LNCaP clone FGC (cell line): Measurements from ENCODE around the gene NEDD4L.

Experiments used
- DNase-seq: peaks from one replicate; pipeline ENCODE4 v3.0.0-alpha.2; 2011; ENCODE audit warnings: low read depth
- H3K4me3 ChIP-seq: 2 replicates; pipeline ENCODE4 v1.5.1; 2011; ENCODE audit warnings: mild to moderate bottlenecking, low read depth, low read length, control low read depth
- TF ChIP-seq, protein P1 (sequence below): IDR thresholded peaks from 2 replicates; pipeline ENCODE4 v1.5.1; 2012; ENCODE audit warnings: mild to moderate bottlenecking; ENCODE audit not compliant: control insufficient read depth, insufficient read depth; ENCODE audit errors: extremely low read depth

NEDD4L gene

DNA sequence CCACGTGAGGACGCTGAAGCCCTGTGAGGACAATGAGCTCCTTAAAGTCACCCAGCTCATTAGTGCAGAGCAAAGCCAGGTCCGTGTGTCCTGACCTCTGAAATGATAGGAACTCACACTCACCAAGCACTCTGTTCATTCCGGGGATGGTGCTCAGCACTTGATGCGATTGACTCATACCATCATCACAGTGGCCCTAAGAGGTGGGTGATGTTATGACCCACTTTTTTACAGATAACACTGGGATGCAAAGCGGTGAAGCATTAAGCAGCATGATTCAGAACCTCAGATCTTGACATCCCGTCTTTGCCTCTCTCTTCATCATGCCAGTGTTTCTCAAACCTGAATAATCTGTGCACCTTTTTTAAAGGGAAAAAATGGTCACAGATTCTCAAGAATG is 350.0 kb downstream of the NEDD4L start:
- TF ChIP-seq, protein P1, sequence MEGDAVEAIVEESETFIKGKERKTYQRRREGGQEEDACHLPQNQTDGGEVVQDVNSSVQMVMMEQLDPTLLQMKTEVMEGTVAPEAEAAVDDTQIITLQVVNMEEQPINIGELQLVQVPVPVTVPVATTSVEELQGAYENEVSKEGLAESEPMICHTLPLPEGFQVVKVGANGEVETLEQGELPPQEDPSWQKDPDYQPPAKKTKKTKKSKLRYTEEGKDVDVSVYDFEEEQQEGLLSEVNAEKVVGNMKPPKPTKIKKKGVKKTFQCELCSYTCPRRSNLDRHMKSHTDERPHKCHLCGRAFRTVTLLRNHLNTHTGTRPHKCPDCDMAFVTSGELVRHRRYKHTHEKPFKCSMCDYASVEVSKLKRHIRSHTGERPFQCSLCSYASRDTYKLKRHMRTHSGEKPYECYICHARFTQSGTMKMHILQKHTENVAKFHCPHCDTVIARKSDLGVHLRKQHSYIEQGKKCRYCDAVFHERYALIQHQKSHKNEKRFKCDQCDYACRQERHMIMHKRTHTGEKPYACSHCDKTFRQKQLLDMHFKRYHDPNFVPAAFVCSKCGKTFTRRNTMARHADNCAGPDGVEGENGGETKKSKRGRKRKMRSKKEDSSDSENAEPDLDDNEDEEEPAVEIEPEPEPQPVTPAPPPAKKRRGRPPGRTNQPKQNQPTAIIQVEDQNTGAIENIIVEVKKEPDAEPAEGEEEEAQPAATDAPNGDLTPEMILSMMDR, result no peak
- no peak overlapping the region for H3K4me3 ChIP-seq
- DNase-seq, result no peak

DNA sequence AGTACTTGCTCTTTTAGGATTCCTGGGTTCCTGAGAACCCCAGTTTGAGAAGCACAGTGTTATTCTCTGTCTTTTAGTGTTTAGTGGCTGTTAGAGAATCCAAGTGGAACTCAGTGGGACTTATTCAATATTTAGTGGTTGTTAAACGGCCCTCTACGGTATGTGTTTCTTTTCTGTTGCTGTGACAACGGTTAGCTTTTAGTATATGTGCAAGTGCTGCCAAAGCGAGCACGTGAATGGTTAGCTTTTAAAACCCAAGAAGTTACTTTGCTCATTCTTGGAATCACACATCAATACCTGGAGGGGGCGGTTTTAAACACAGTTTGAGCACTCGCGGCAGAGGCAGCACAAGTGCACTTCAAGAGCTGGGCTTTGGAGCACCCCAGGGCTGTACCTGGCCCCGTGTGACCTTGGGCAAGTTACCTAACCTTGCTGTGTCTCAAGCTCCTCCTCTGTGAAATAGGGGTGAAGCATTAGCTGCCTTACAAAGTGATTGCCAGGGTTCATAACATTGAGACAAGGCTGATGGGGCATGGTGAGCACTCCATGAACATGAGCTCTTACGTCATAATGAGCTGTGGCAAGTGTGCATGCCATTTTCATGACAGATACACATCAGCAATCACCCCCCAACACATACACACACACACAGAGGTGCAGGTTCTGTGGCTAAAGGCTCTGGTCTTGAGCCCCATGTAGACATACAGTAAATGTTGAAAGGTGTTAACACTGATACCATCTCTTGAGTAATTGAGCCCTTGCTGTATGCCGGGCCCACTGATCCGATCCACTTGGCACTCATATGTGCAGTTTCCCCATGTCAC is 350.8 kb downstream of the NEDD4L start:
- no peak overlapping the region for H3K4me3 ChIP-seq
- no peak for DNase-seq
- TF ChIP-seq, protein P1, result no peak

DNA sequence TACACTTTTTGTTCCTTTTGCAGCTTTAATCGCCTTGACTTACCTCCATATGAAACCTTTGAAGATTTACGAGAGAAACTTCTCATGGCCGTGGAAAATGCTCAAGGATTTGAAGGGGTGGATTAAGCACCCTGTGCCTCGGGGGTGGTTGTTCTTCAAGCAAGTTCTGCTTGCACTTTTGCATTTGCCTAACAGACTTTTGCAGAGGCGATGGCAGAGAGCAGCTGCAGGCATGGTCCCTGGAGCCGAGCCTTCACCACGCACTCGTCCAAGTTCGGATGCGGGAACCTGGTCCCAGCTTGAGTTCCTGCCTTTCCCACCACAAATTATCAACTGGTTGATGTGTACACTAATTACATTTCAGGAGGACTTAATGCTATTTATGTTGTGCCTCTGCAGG is 352.1 kb downstream of the NEDD4L start:
- no peak overlapping the region for H3K4me3 ChIP-seq
- DNase-seq, result no peak
- TF ChIP-seq, protein P1, result no peak

DNA sequence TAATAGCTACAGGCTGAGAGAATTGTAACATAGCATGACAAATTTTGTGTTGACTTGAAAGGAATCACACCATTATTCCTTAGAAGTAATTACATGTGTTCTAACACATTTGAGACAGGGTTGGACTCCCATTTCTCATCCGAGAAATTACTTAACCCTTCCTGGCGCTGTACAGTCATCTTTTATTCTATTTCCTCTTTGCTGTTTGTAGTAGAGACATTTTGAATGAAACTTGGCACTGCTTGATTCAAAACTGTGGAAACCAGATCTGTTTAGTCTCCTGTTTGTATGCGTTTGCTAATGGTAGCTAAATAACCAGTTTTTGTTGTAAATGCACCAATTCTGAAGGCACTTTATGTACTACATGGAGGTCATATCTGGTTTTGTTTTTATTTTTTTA is 352.9 kb downstream of the NEDD4L start:
- no peak overlapping the region for H3K4me3 ChIP-seq
- TF ChIP-seq, protein P1, result no peak
- no peak for DNase-seq

DNA sequence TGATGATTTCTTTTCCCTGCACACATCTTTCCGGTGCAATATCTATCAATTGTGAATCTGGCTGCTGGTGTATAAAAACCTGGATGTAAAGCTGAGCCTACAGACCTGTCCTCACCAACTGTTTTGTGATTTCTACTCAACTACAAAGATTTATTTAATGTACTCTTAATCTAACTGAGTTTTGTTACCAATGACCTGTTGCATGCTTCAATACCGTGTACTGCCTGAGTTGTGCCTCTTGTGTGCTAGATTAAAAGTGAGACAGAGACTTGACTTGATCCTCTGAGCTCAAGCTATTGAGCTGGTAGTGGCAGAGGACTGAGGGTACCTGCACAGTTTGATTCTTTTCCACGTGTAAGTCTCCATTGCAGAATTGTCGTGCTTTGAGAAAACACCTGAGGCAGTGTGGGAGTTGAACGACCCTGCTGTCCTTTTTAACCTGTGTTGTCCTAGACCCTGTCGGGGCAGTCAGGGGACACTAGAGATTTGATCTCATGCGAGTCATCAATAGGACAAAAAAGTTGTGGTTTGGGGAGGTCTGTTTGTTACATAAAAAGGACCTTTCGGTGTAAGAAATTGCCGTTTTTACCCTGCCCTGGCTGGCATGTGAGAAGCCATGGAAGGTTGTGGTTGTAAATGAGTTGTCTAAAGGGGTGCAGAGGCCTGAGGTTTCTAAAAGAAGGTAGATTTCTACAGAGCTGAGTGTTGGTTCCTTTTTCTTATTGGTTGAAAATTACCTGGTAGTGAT is 353.5 kb downstream of the NEDD4L start:
- TF ChIP-seq, protein P1, result no peak
- no peak for DNase-seq
- no peak overlapping the region for H3K4me3 ChIP-seq

DNA sequence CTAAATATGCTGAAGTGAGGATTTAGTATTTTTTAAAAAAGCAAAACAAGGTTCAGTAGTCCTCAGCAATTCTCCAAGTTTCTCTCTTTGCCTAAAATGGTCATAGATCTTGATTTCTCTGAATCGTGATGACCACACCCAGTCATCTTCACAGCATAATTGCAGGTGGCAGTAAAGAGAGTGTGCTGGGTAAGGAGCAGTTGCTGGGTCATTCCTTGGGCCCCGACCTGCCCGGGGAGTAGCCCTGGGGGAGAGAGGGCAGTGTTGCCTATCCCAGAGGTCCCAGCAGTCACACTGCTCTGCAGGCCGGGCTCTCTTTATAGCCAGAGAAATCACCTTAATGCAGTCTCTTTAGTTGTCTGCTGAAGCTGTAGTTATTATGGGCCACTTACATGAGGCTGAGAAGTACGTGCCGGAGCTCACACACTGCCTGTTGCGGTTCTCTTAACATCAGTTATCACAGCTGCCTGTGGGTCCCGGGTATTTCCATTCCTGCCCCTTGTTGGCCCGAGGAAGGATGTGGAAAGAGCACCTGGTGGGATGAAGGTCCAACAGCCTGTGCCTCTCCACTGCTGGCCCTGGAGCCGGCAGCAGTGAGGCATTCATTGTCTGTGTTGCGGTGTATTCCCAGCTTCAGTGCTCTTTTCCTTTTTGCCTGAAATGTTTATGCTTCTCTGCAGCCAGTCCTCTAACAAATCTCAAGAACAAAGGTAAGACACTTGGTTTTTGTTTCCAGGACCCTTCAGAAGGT is 354.8 kb downstream of the NEDD4L start:
- TF ChIP-seq, protein P1, result no peak
- no peak overlapping the region for H3K4me3 ChIP-seq
- DNase-seq, result no peak
